ENCODE results near the gene KIF25. TPM values are rescaled to one million over a fixed set of nuclear protein-coding genes. Genes with fewer than 3 reads are reported as not detected.

Gene KIF25
- total RNA-seq, 4 donors from 2014 or later = 0.28 TPM; not detected in 3

DNA sequence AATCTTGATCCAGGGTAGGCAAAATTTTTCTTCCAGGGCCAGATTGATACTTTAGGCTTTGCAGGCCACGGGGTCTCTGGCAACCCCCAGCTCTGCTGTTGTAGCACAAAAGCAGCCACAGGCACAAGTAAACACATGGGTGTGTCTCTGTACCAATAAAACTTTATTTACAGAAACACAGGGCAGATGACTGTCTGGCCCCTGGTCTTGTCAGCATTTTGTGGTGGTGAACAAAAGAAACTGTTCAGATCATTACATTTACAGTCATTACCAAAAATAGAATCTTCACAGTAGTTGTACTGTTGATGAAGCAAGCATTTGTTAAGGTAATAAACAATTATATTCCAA lies 45.0 kb upstream of the KIF25 start:
- Histone ChIP-seq H3K9me3 (no peaks in the 10 kb centered on the region), H3K36me3 (no peaks in the 10 kb centered on the region), H3K27me3 (no peaks in the 10 kb centered on the region), H3K4me1 (no peaks in the 10 kb centered on the region), H3K4me3 (no peak overlapping the region), H3K27ac (no peak overlapping the region)
- TF ChIP-seq POLR2A (IDR thresholded peaks at IDR 0.05) (no peak), CTCF (IDR thresholded peaks at IDR 0.05) (no peak)
- no peak for DNase-seq
- intact Hi-C loops (cut with DNase I; ENCODE audit: low total_unique reads) = no loop called here

- H3K4me1 ChIP-seq = no peaks in the 10 kb centered on the region
- intact Hi-C loops (cut with DNase I; ENCODE audit: low total_unique reads) = no loop called here
- H3K36me3 ChIP-seq = no peaks in the 10 kb centered on the region
- H3K27ac ChIP-seq = no peak overlapping the region
- no peak overlapping the region for H3K4me3 ChIP-seq
- TF ChIP-seq CTCF (IDR thresholded peaks at IDR 0.05) (no peak), POLR2A (IDR thresholded peaks at IDR 0.05) (no peak)
- DNase-seq = no peak
- no peaks in the 10 kb centered on the region for H3K9me3 ChIP-seq
- H3K27me3 ChIP-seq = no peaks in the 10 kb centered on the region
Observed at GRCh38 chr6:167953551-167953950, 43.9 kb upstream of the KIF25 start.

DNA sequence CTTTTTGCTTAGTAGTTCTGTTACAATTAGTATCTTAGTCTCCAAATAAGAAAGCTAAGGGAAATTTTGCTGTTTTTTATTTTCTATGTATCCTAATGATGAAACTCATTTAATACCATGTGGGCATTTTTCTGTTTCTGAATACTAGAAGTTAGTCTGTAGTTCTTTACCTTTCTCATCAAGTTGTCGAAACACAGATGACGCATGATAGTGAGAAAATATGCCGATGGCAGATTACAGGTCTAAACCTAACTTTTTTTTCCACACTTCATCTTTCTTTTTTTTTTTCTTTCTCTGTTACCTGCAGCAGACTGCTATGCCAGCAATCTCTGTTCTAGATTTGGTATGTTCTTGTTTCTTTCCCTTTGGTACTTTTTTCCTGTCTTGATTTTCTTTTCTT lies 43.3 kb upstream of the KIF25 start:
- intact Hi-C loops (cut with DNase I; ENCODE audit: low total_unique reads) = no loop called here
- Histone ChIP-seq H3K27ac (no peak overlapping the region), H3K36me3 (no peaks in the 10 kb centered on the region), H3K27me3 (no peaks in the 10 kb centered on the region), H3K9me3 (no peaks in the 10 kb centered on the region), H3K4me3 (no peak overlapping the region), H3K4me1 (no peaks in the 10 kb centered on the region)
- DNase-seq = no peak
- TF ChIP-seq CTCF (IDR thresholded peaks at IDR 0.05) = no peak
- no peak for TF ChIP-seq POLR2A (IDR thresholded peaks at IDR 0.05)

DNA sequence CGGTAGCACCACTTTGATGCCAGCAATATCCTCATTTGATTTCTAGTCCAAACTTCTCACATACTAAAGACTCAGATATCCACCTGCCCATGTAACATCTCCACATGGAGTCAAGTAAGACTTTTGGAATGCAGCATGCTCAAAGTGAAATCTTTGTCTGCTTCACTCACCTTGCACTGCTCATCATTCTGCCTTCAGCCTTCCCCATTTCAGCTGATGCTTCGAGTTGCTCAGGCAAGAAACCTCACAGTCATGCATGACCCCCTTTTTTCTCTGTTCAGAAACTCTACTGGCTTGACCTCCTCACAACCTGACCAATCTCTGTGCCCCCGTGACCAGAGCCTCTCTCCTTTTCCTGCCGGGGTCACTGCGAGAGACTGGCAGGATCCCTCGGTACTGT lies 41.0 kb upstream of the KIF25 start:
- no peaks in the 10 kb centered on the region for H3K27me3 ChIP-seq
- H3K27ac ChIP-seq = no peak overlapping the region
- no peaks in the 10 kb centered on the region for H3K4me1 ChIP-seq
- no peak for TF ChIP-seq CTCF (IDR thresholded peaks at IDR 0.05)
- no peak for TF ChIP-seq POLR2A (IDR thresholded peaks at IDR 0.05)
- intact Hi-C loops (cut with DNase I; ENCODE audit: low total_unique reads) = no loop called here
- no peak overlapping the region for H3K4me3 ChIP-seq
- H3K36me3 ChIP-seq = no peaks in the 10 kb centered on the region
- H3K9me3 ChIP-seq = no peaks in the 10 kb centered on the region
- no peak for DNase-seq

GRCh38 chr6:167956983-167957492 lies 40.4 kb upstream of the KIF25 start:
- intact Hi-C loops (cut with DNase I; ENCODE audit: low total_unique reads) = no loop called here
- Histone ChIP-seq H3K4me1 (no peaks in the 10 kb centered on the region), H3K36me3 (no peaks in the 10 kb centered on the region), H3K9me3 (no peaks in the 10 kb centered on the region), H3K27ac (no peak overlapping the region), H3K27me3 (no peaks in the 10 kb centered on the region), H3K4me3 (no peak overlapping the region)
- no peak for DNase-seq
- TF ChIP-seq CTCF (IDR thresholded peaks at IDR 0.05) (no peak), POLR2A (IDR thresholded peaks at IDR 0.05) (no peak)

Measured in uterus (tissue), 4 donors.